Endothelial cell of umbilical vein (primary cell): Measurements from ENCODE around the gene DBNDD2. TPM values are rescaled to one million over a fixed set of nuclear protein-coding genes. Genes with fewer than 3 reads are reported as not detected.

ENCODE experiments used
- BruUV-seq: library from RNA; stranded (reverse); fragments of 400-500 nt; replicated peaks from 2 replicates; lab custom pipeline; 2021; lab: Mats Ljungman, UMichigan
- CTCF ChIA-PET: fragments of 300-600, 350-600 bp; sonication (Branson Sonifier 250); formaldehyde crosslinking; loops from one replicate; lab custom pipeline; 2021; ENCODE audit warnings: antibody characterized with exemption, inconsistent platforms; lab: Charles Lee
- POLR2A ChIA-PET: fragments of 300-600, 350-600 bp; sonication (Branson Sonifier 250); formaldehyde crosslinking; loops from one replicate; lab custom pipeline; 2021; ENCODE audit warnings: antibody characterized with exemption, inconsistent platforms; lab: Charles Lee
- DNase-seq: peaks from one replicate; pipeline ENCODE4 v3.0.0-alpha.2; 2011; ENCODE audit warnings: low read depth, low spot score
- FAIRE-seq: peaks from 2 replicates; lab custom pipeline; 2011; peaks lifted over from hg19 to GRCh38; lab: Jason Lieb, UNC
- H2AFZ ChIP-seq: 2 replicates; pipeline ENCODE4 v1.6.0; 2012; ENCODE audit warnings: low read depth, low read length, control low read depth, inconsistent platforms
- H3K27ac ChIP-seq: 2 replicates; pipeline ENCODE4 v1.5.1; 2011; ENCODE audit warnings: low read depth, mild to moderate bottlenecking, control low read depth, low read length, moderate library complexity; ENCODE audit not compliant: insufficient read depth
- H3K27me3 ChIP-seq, 2 experiments: 2 replicates each; pipeline versions ENCODE4 v1.6.0 to v1.6.1; 2011; ENCODE audit warnings: low read length in 2 of 2, mixed read lengths in 1 of 2; ENCODE audit not compliant: control insufficient read depth in 2 of 2, insufficient read depth in 2 of 2
- H3K36me3 ChIP-seq, 2 experiments: 2 replicates in 1 of 2; 3 replicates in 1 of 2; pipeline ENCODE4 v1.5.1; 2011; ENCODE audit warnings: low read length in 2 of 2, mild to moderate bottlenecking in 1 of 2, moderate library complexity in 1 of 2; ENCODE audit not compliant: control insufficient read depth in 2 of 2, insufficient read depth in 2 of 2; ENCODE audit errors: extremely low read depth in 1 of 2
- H3K4me1 ChIP-seq: 3 replicates; pipeline ENCODE4 v1.5.1; 2011; ENCODE audit warnings: mild to moderate bottlenecking, low read length; ENCODE audit not compliant: control insufficient read depth, insufficient read depth; ENCODE audit errors: extremely low read depth
- H3K4me2 ChIP-seq: 2 replicates; pipeline ENCODE4 v1.6.1; 2011; ENCODE audit warnings: low read length, control low read depth, mixed read lengths; ENCODE audit not compliant: insufficient read depth
- H3K4me3 ChIP-seq, 3 experiments: fragments of 200-600 bp in 1 of 3; sonication (generic), shearing (Covaris generic) in 1 of 3; replicated peaks in 1 of 3; 2 replicates each; pipeline ENCODE4 v1.5.1; 2011 to 2016; ENCODE audit warnings: control low read depth in 3 of 3, low read length in 3 of 3, mild to moderate bottlenecking in 2 of 3, inconsistent platforms in 1 of 3, low read depth in 1 of 3, moderate library complexity in 1 of 3; ENCODE audit not compliant: insufficient read depth in 1 of 3
- H3K79me2 ChIP-seq: 2 replicates; pipeline ENCODE4 v1.6.0; 2012; ENCODE audit warnings: low read length, inconsistent platforms; ENCODE audit not compliant: control insufficient read depth, insufficient read depth
- H3K9ac ChIP-seq: replicated peaks from 2 replicates; pipeline ENCODE3; 2011; ENCODE audit warnings: low read length, control low read depth; ENCODE audit not compliant: insufficient read depth; ENCODE audit errors: extremely low read depth
- H3K9me1 ChIP-seq: replicated peaks from 3 replicates; pipeline ENCODE4 v1.6.0; 2011; ENCODE audit warnings: mild to moderate bottlenecking, low read length; ENCODE audit not compliant: control insufficient read depth, insufficient read depth; ENCODE audit errors: extremely low read depth
- H3K9me3 ChIP-seq: replicated peaks from 2 replicates; pipeline ENCODE4 v1.5.1; 2012; ENCODE audit warnings: low read length, inconsistent platforms; ENCODE audit not compliant: control insufficient read depth, insufficient read depth
- H4K20me1 ChIP-seq: replicated peaks from 2 replicates; pipeline ENCODE3; 2011; ENCODE audit warnings: mild to moderate bottlenecking, low read length; ENCODE audit not compliant: control insufficient read depth, insufficient read depth; ENCODE audit errors: extremely low read depth
- CTCF ChIP-seq, 2 donors: IDR thresholded peaks; 1 replicate in 1 of 2; 2 replicates in 1 of 2; pipeline ENCODE4 v1.5.1; 2011; ENCODE audit warnings: low read length in 2 of 2, mild to moderate bottlenecking in 2 of 2, moderate library complexity in 2 of 2, control low read depth in 1 of 2, inconsistent platforms in 1 of 2, low read depth in 1 of 2; ENCODE audit not compliant: insufficient read depth in 1 of 2; ENCODE audit errors: extremely low read depth in 1 of 2
- FOS ChIP-seq: IDR thresholded peaks from 2 replicates; pipeline ENCODE4 v1.6.1; 2011; ENCODE audit warnings: mild to moderate bottlenecking, low read length, moderate library complexity, borderline replicate concordance; ENCODE audit not compliant: insufficient read depth
- JUN ChIP-seq: IDR thresholded peaks from 2 replicates; pipeline ENCODE4 v1.6.1; 2011; ENCODE audit warnings: borderline replicate concordance, low read depth; ENCODE audit not compliant: insufficient read length, insufficient read depth
- MAX ChIP-seq: IDR thresholded peaks from 2 replicates; pipeline ENCODE4 v1.6.1; 2011; ENCODE audit not compliant: insufficient read depth, insufficient read length
- MYC ChIP-seq: IDR thresholded peaks from one replicate; pipeline ENCODE4 v1.6.1; 2011; ENCODE audit warnings: mild to moderate bottlenecking, low read depth, low read length
- POLR2A ChIP-seq: IDR thresholded peaks from 2 replicates; pipeline ENCODE4 v1.6.1; 2012; ENCODE audit warnings: low read depth, mild to moderate bottlenecking, control low read depth, low read length
- POLR2AphosphoS5 ChIP-seq: IDR thresholded peaks from 2 replicates; pipeline ENCODE4 v1.6.1; 2012; ENCODE audit warnings: low read depth, mild to moderate bottlenecking, control low read depth, low read length, moderate library complexity; ENCODE audit not compliant: insufficient read depth
- dilution Hi-C: fragments of 300-500 bp; cut with MboI; formaldehyde crosslinking; loops from one replicate; pipeline ENCODE4 v1.15.0; 2019; ENCODE audit warnings: low sequenced_read_pairs; ENCODE audit not compliant: extremely low pct_ligation_motif_present
- intact Hi-C: fragments of 100-400 bp; cut with micrococcal nuclease; formaldehyde crosslinking; loops from one replicate; pipeline ENCODE4 v1.10.0; 2022
- polyA plus RNA-seq, 4 experiments: library from polyadenylated mRNA; depleted of rRNA in 3 of 4; stranded (reverse) in 3 of 4; unstranded in 1 of 4; fragments of >200 nt; gene quantifications; 2 replicates each; pipeline versions ENCODE4 v1.2.1 to v1.2.3, GENCODE V29; 2011 to 2012; ENCODE audit warnings: missing spikeins in 1 of 4
- total RNA-seq: library from RNA; stranded (reverse); gene quantifications from 2 replicates; pipeline ENCODE4 v1.2.3, GENCODE V29; 2021

The DBNDD2 gene
- total and polyA plus RNA-seq, 2 donors (not counting 3 experiments of a cell fraction or from before 2014, with no cell fraction given), result 15.6 to 27.9 TPM

- TF ChIP-seq JUN (no peak), CTCF (IDR thresholded peaks at IDR 0.05; ENCODE audit: extremely low read depth in 1 of 2, insufficient read depth in 1 of 2, low read depth in 1 of 2, low read length in 2 of 2) (peak; percentile 77 to 88), FOS (no peak), MAX (peak; percentile 56), POLR2AphosphoS5 (peak; percentile 89), POLR2A (peak; percentile 88), MYC (no peak)
- peaks cover 35% of the 10 kb centered on the region for H3K4me1 ChIP-seq
- FAIRE-seq (peak; percentile 99), DNase-seq (peak; percentile 99)
- H2AFZ ChIP-seq, result peak within 1 kb of the TSS; percentile 83
- peak within 1 kb of the TSS; percentile 81 for H3K9ac ChIP-seq
- BruUV-seq, result TSS peak; percentile 38
- H3K4me3 ChIP-seq, result peak within 1 kb of the TSS; percentile 34 to 56 (median 52)
- ChIA-PET CTCF (interaction anchor here (0.8 to 8.3 kb wide), 29 partner anchors 8 to 488 kb away, joined by 3 to 111 read pairs (median 5); partner anchors contain the start of gene SDC4), POLR2A (interaction anchor here (0.6 to 5.6 kb wide), 13 partner anchors 9 to 90 kb away, joined by 3 to 52 read pairs (median 4); partner anchors contain the start of gene SDC4)
- H3K9me3 ChIP-seq, result no peaks in the 10 kb centered on the region
- dilution Hi-C loops, result no loop called here
- intact Hi-C loops, result loop anchor here (1.0 kb wide), 5 partner anchors 9 to 408 kb away; no protein-coding TSS in a partner anchor
- H3K79me2 ChIP-seq, result peaks cover 12% of the 10 kb centered on the region
- no peaks in the 10 kb centered on the region for H3K9me1 ChIP-seq
- H3K4me2 ChIP-seq, result peak within 1 kb of the TSS; percentile 74
- H3K27me3 ChIP-seq, result no peaks in the 10 kb centered on the region
- H4K20me1 ChIP-seq, result no peaks in the 10 kb centered on the region
- peak within 1 kb of the TSS; percentile 83 for H3K27ac ChIP-seq
- H3K36me3 ChIP-seq, result peaks cover 0 to 7% of the 10 kb centered on the region in 2 experiments
These were observed 45.1 kb upstream of the DBNDD2 start, which contains the start of gene SYS1 for GRCh38 chr20:45362804-45363610. Gene SYS1 (plus strand): TSS chr20:45363156. CDS start chr20:45363532, 376 bp downstream.
